IPS-15b (cell line): ENCODE data around the gene MAGEA9.
"Not testable (repeated sequence)": the region's sequence is repeated elsewhere in the genome, so short reads cannot be mapped to it uniquely, and the experiment has no call there.

Source experiments
- H3K27me3 ChIP-seq: one replicate; pipeline ENCODE4 v1.6.1; 2013; ENCODE audit warnings: low read length; ENCODE audit not compliant: control insufficient read depth, insufficient read depth
- H3K36me3 ChIP-seq: one replicate; pipeline ENCODE4 v1.6.1; 2013; ENCODE audit warnings: low read length; ENCODE audit not compliant: control insufficient read depth, insufficient read depth
- H3K4me1 ChIP-seq: one replicate; pipeline ENCODE4 v1.6.1; 2013; ENCODE audit warnings: mild to moderate bottlenecking, low read length; ENCODE audit not compliant: control insufficient read depth, insufficient read depth
- H3K4me3 ChIP-seq: one replicate; pipeline ENCODE4 v1.5.1; 2013; ENCODE audit warnings: low read depth, low read length
- H3K9ac ChIP-seq: one replicate; pipeline ENCODE4 v1.6.1; 2013; ENCODE audit warnings: low read depth, mild to moderate bottlenecking, low read length
- H3K9me3 ChIP-seq: one replicate; pipeline ENCODE4 v1.6.1; 2013; ENCODE audit warnings: mild to moderate bottlenecking, low read length; ENCODE audit not compliant: control insufficient read depth, insufficient read depth

The MAGEA9 gene

GRCh38 chrX:149781727-149782126 is at the start of gene MAGEA9:
Gene MAGEA9, plus strand, starts transcription at chrX:149781930. Its CDS starts 4,281 bp downstream, at chrX:149786211.
- not testable (repeated sequence) for H3K27me3 ChIP-seq, H3K9me3 ChIP-seq, H3K4me1 ChIP-seq, H3K36me3 ChIP-seq, H3K4me3 ChIP-seq, H3K9ac ChIP-seq

GRCh38 chrX:149742269-149742668 is 39.5 kb upstream of the MAGEA9 start:
- not testable (repeated sequence) for H3K9ac ChIP-seq, H3K4me3 ChIP-seq, H3K27me3 ChIP-seq, H3K9me3 ChIP-seq, H3K36me3 ChIP-seq, H3K4me1 ChIP-seq

- H3K4me3 ChIP-seq, H3K27me3 ChIP-seq, H3K4me1 ChIP-seq, H3K36me3 ChIP-seq, H3K9ac ChIP-seq, H3K9me3 ChIP-seq: not testable (repeated sequence)
These were observed 35.2 kb upstream of the MAGEA9 start for GRCh38 chrX:149746390-149747007.

GRCh38 chrX:149757206-149758067 is 24.3 kb upstream of the MAGEA9 start:
- Histone ChIP-seq H3K4me1 (no peaks in the 10 kb centered on the region), H3K9ac (no peak overlapping the region), H3K36me3 (no peaks in the 10 kb centered on the region), H3K4me3 (no peak overlapping the region), H3K9me3 (peaks cover 2% of the 10 kb centered on the region), H3K27me3 (no peaks in the 10 kb centered on the region)

- no peaks in the 10 kb centered on the region for H3K36me3 ChIP-seq
- peaks cover 2% of the 10 kb centered on the region for H3K9me3 ChIP-seq
- no peak overlapping the region for H3K4me3 ChIP-seq
- H3K27me3 ChIP-seq, result no peaks in the 10 kb centered on the region
- H3K9ac ChIP-seq, result no peak overlapping the region
- H3K4me1 ChIP-seq, result no peaks in the 10 kb centered on the region
These were observed 23.5 kb upstream of the MAGEA9 start for GRCh38 chrX:149758068-149758714.

GRCh38 chrX:149758715-149759078 is 23.0 kb upstream of the MAGEA9 start:
- H3K4me1 ChIP-seq, H3K27me3 ChIP-seq, H3K4me3 ChIP-seq, H3K9me3 ChIP-seq, H3K9ac ChIP-seq, H3K36me3 ChIP-seq: not testable (repeated sequence)

- no peaks in the 10 kb centered on the region for H3K27me3 ChIP-seq
- no peaks in the 10 kb centered on the region for H3K36me3 ChIP-seq
- no peaks in the 10 kb centered on the region for H3K4me1 ChIP-seq
- no peak overlapping the region for H3K9ac ChIP-seq
- peaks cover 2% of the 10 kb centered on the region for H3K9me3 ChIP-seq
- no peak overlapping the region for H3K4me3 ChIP-seq
These were observed 21.9 kb upstream of the MAGEA9 start for GRCh38 chrX:149759824-149760223.

- no peaks in the 10 kb centered on the region for H3K27me3 ChIP-seq
- H3K4me1 ChIP-seq, result no peaks in the 10 kb centered on the region
- no peak overlapping the region for H3K9ac ChIP-seq
- no peaks in the 10 kb centered on the region for H3K36me3 ChIP-seq
- no peak overlapping the region for H3K4me3 ChIP-seq
- H3K9me3 ChIP-seq, result peaks cover 2% of the 10 kb centered on the region
These were observed 20.8 kb upstream of the MAGEA9 start for GRCh38 chrX:149760965-149761364.

GRCh38 chrX:149761858-149762674 is 19.7 kb upstream of the MAGEA9 start:
- H3K27me3 ChIP-seq, H3K36me3 ChIP-seq, H3K9ac ChIP-seq, H3K4me1 ChIP-seq, H3K9me3 ChIP-seq, H3K4me3 ChIP-seq: not testable (repeated sequence)

GRCh38 chrX:149762696-149763614 is 18.8 kb upstream of the MAGEA9 start:
- H3K36me3 ChIP-seq, result no peaks in the 10 kb centered on the region
- no peaks in the 10 kb centered on the region for H3K9me3 ChIP-seq
- no peaks in the 10 kb centered on the region for H3K4me1 ChIP-seq
- H3K9ac ChIP-seq, result no peak overlapping the region
- H3K4me3 ChIP-seq, result no peak overlapping the region
- no peaks in the 10 kb centered on the region for H3K27me3 ChIP-seq

GRCh38 chrX:149770344-149770743 is 11.4 kb upstream of the MAGEA9 start:
- H3K9ac ChIP-seq, H3K9me3 ChIP-seq, H3K36me3 ChIP-seq, H3K27me3 ChIP-seq, H3K4me3 ChIP-seq, H3K4me1 ChIP-seq: not testable (repeated sequence)
